ENCODE data around the gene RELL1.

DNA sequence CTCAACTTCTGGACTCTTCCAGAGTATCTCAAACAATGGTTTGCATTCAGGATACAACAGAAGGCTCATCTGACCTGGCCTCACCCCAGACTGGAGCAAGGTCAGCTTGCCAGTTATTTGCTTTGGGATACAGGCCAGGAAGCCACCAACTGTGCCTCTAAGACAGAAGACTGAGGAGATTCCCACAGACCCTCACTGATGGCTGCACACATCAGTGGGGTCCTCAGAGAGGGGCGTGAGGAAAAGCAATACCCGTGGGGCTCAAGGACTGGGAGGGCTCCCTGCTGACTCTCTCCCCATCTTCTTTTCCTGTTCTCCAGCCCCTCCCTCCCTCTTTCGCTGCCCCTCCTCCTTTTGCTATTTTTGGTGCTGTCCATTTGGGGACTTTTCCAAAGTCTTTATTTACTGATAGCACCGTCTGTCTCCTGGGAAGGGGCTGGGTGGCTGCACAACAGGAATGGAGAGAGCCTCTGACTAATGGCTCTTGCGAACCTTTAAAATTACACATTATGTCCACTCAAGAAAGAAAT, 23.2 kb downstream of the RELL1 start:
- no peak for TF ChIP-seq POLR2A (IDR thresholded peaks at IDR 0.05; ENCODE audit: low read length)
- TF ChIP-seq GATA1 (IDR thresholded peaks at IDR 0.05; ENCODE audit: low read depth, low read length) = no peak

Data from erythroblast (primary cell).